BE2C (cell line): ENCODE measurements around the gene HSBP1. TPM values are rescaled to one million over a fixed set of nuclear protein-coding genes. Genes with fewer than 3 reads are reported as not detected.

Experiments
- DNase-seq: peaks from one replicate; pipeline ENCODE4 v3.0.0-alpha.2; 2020
- H3K27me3 ChIP-seq: fragments of 250-450 bp; sonication (Bioruptor Pico); 2 replicates; pipeline ENCODE4 v1.5.1; 2020; ENCODE audit warnings: mild to moderate bottlenecking
- H3K36me3 ChIP-seq: fragments of 250-450 bp; sonication (Bioruptor Pico); 2 replicates; pipeline ENCODE4 v1.5.1; 2020; ENCODE audit warnings: mild to moderate bottlenecking
- H3K4me1 ChIP-seq: fragments of 250-450 bp; sonication (Bioruptor Pico); 2 replicates; pipeline ENCODE4 v1.5.1; 2020
- H3K4me3 ChIP-seq: 2 replicates; pipeline ENCODE4 v1.5.1; 2011; ENCODE audit warnings: low read depth, low read length
- H3K9me3 ChIP-seq: fragments of 250-450 bp; sonication (Bioruptor Pico); 2 replicates; pipeline ENCODE4 v1.5.1; 2020
- polyA plus RNA-seq: library from polyadenylated mRNA; unstranded; fragments of >200 nt; gene quantifications from one replicate; pipeline ENCODE4 v1.2.1, GENCODE V29; 2012; ENCODE audit warnings: low read depth, missing spikeins; ENCODE audit not compliant: insufficient read length, insufficient read depth
- TF ChIP-seq, protein P1 (sequence below): IDR thresholded peaks from 2 replicates; pipeline ENCODE4 v1.5.1; 2012; ENCODE audit warnings: mild to moderate bottlenecking, low read depth, low read length

The HSBP1 gene
- polyA plus RNA-seq, result 313 TPM

DNA sequence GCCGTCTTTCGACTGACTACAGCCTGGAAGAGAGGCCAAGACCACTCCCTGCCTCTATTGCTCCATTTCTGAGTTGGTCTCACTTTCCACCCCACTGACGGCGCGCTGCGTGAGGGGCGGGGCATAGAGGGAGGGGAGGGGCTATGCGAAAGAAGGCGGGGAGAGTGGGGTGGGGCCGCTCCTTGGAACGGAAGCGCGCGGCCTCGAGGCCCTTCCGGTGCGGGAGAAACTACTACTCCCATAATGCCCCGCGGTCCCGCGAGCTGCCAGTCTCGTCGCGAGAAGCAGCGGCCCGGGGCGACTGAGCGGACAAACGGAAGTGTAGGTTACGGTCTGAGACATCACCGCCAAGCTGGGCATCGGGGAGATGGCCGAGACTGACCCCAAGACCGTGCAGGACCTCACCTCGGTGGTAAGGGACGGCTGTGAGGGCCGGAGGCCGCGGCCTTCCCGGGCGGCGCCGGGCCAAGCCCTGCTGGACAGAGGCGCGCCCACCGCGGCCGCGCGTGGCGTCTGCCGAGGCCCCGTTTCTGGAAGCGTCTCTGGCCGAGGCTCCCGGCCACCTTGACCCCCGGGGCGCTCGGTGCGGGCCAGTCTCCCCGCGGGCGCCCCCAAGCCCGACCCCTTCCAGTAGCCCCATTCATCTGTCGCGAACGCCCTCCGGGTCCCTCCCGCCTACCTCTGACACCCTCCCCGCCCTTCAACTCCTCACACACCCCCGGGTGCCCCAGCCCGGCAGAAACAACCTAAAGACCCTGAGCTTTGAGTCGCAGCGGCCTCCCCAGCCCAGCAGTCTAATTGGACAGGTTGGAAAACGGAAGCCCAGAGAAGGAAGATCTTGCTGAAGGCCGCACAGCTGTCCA lies at the start of gene HSBP1:
HSBP1 (plus strand) TSS at position 269 of the 863 bp plus-strand sequence; CDS start at position 368, 99 bp downstream.
- no peaks in the 10 kb centered on the region for H3K4me1 ChIP-seq

DNA sequence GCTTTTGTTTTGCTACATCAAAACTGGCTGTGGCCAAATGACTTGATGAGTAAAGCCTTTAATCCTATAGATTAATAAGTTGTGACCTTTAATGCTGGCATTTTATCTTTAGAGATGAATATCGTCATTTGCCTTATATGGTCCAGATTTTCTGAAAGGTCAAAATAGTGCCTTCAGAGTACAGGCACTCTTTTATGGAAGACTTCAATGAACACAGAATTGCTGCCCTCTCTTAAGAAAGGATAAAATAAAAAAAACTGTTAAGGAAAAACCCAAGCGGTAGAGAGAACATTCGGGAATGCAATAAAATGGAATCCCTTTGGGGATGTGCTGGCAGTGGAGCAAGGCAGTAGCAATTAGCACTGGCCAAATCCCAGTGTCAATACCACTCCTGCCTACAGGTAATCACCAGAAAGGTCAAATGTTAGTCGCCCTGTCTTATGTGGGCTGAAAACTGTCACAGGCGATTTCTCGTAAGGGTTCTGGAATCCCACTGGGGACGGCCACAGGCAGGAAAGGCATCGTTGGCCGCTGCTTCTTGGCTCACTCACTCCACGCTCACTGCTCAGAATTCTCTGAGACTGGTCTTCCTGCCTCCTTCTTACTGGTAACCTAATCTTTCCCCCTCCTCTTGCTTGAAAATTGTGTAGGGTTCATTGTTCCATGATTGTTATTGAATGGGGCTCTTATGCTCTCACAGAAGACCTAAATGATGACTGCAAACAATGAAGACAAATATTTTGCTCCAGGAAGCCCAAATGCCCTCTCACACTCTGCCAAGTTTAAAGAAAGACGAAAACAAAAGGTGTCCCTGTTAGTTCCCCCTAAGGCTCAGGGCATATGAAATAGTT lies 45.4 kb upstream of the HSBP1 start:
- H3K36me3 ChIP-seq, result no peaks in the 10 kb centered on the region
- no peaks in the 10 kb centered on the region for H3K9me3 ChIP-seq
- DNase-seq, result no peak
- no peaks in the 10 kb centered on the region; the same call in 1 of the 2 replicates for H3K27me3 ChIP-seq
- H3K4me1 ChIP-seq, result no peaks in the 10 kb centered on the region
- H3K4me3 ChIP-seq, result no peak overlapping the region
- TF ChIP-seq, protein P1, sequence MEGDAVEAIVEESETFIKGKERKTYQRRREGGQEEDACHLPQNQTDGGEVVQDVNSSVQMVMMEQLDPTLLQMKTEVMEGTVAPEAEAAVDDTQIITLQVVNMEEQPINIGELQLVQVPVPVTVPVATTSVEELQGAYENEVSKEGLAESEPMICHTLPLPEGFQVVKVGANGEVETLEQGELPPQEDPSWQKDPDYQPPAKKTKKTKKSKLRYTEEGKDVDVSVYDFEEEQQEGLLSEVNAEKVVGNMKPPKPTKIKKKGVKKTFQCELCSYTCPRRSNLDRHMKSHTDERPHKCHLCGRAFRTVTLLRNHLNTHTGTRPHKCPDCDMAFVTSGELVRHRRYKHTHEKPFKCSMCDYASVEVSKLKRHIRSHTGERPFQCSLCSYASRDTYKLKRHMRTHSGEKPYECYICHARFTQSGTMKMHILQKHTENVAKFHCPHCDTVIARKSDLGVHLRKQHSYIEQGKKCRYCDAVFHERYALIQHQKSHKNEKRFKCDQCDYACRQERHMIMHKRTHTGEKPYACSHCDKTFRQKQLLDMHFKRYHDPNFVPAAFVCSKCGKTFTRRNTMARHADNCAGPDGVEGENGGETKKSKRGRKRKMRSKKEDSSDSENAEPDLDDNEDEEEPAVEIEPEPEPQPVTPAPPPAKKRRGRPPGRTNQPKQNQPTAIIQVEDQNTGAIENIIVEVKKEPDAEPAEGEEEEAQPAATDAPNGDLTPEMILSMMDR, result no peak

More for the DNA sequence above, at the start of gene HSBP1:
- TF ChIP-seq, protein P1, result no peak
- peak within 1 kb of the TSS; percentile 97 for H3K4me3 ChIP-seq
- peaks cover 11% of the 10 kb centered on the region for H3K36me3 ChIP-seq
- DNase-seq, result peak; percentile 97
- no peaks in the 10 kb centered on the region for H3K9me3 ChIP-seq
- peaks cover 5% of the 10 kb centered on the region; the same call in 1 of the 2 replicates for H3K27me3 ChIP-seq

DNA sequence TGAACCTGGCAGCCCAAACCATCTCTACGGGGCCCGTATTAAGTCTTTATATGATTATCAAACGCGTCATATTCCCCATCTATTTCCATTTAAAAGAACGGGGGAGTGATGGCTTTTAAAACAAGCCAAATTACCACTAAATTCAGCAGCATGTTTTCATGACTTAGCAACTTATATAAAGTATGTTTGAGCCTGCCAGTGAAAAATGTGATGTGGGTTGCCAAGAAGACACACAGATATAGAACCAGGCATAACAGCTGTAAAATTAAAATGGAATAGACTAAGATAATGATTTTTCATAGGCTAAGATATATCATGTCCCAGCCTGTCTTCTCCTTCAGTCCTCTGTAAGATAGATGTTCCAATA lies 44.8 kb upstream of the HSBP1 start:
- no peaks in the 10 kb centered on the region for H3K27me3 ChIP-seq
- TF ChIP-seq, protein P1, result no peak

DNA sequence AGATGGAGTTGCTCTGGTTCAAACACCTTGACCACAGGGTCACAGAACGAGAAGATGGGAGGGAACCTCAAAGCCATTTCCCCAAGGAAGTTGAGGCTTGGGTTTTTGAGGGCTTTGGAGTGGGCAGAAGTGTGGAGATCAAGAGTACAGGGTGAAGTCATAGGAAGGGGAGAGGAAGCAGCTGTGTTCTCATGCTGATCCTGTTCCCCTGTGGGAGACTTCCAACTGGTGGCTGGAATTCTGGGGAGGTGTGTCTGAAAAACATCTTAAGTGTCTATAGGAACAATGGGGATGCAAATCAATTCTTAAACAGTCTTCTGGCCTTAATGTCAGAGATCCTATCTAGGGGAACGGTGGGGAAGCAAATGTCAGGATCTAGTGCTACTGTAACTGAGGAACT lies 38.8 kb upstream of the HSBP1 start:
- TF ChIP-seq, protein P1, result no peak
- no peaks in the 10 kb centered on the region for H3K36me3 ChIP-seq
- no peak overlapping the region for H3K4me3 ChIP-seq
- no peak for DNase-seq
- H3K4me1 ChIP-seq, result no peaks in the 10 kb centered on the region
- H3K9me3 ChIP-seq, result no peaks in the 10 kb centered on the region
- H3K27me3 ChIP-seq, result no peaks in the 10 kb centered on the region

More for the DNA sequence above, 44.8 kb upstream of the HSBP1 start:
- Histone ChIP-seq H3K4me3 (no peak overlapping the region), H3K36me3 (no peaks in the 10 kb centered on the region), H3K9me3 (no peaks in the 10 kb centered on the region), H3K4me1 (no peaks in the 10 kb centered on the region)
- no peak for DNase-seq

DNA sequence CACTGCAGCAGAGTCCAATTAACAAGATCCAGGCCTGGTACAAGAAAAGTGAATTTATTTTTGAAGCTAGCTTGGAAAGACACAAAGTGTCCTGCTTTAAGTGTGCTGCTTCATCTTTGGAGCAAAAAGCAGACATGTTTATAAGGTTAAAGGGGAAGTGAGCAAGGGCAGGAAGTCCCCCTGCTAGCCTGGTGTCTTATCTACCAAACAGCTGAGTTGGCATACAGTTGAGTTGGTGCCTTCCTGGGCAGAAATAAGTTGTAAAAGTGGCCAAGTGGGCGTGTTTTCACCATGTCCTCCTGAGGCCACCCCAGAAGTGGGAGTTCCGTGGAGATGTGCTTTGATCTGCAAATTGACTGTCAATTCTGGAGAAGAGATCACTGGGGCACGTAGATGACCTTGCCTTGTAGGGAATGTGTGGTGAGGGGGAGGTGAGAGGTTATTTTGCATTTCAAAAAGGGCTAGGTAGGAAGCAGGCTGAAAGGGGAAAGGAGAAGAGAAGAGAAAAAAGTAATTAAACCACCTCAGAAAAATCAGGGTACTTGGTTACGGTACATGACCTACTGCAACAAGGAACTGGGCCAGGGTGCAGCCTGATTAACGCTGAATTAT lies 38.3 kb upstream of the HSBP1 start:
- no peak for DNase-seq
- Histone ChIP-seq H3K4me3 (no peak overlapping the region), H3K27me3 (no peaks in the 10 kb centered on the region), H3K4me1 (no peaks in the 10 kb centered on the region), H3K9me3 (no peaks in the 10 kb centered on the region), H3K36me3 (no peaks in the 10 kb centered on the region)
- TF ChIP-seq, protein P1, result no peak
